K562 (cell line): ENCODE data around the gene SPEG. TPM values are rescaled to one million over a fixed set of nuclear protein-coding genes. Genes with fewer than 3 reads are reported as not detected.
A peak's percentile ranks its signal among the peaks of the same experiment; 100 is the strongest.

Experiments
- ATF7 ChIP-seq: fragments of 450-650 bp; IDR thresholded peaks from 2 replicates; pipeline ENCODE4 v1.7.1; 2014; ENCODE audit warnings: mild to moderate bottlenecking, moderate library complexity
- BCOR ChIP-seq: fragments of 450-650 bp; IDR thresholded peaks from 2 replicates; pipeline ENCODE4 v1.6.1; 2016
- CBX5 ChIP-seq: IDR thresholded peaks from 2 replicates; pipeline ENCODE4 v1.6.1; 2014; ENCODE audit warnings: low read depth, borderline replicate concordance
- CSDE1 ChIP-seq, 2 experiments: fragments of 450-650 bp; IDR thresholded peaks; 2 replicates each; pipeline ENCODE4 v1.6.1; 2016; ENCODE audit warnings: mild to moderate bottlenecking in 1 of 2
- ELF2 ChIP-seq: fragments of 250-450 bp; sonication (Bioruptor Pico); IDR thresholded peaks from 2 replicates; pipeline ENCODE4 v1.5.0; 2021; ENCODE audit warnings: mild to moderate bottlenecking
- FOXM1 ChIP-seq, 2 experiments: fragments of 450-650 bp in 1 of 2; sonication (generic) in 1 of 2; formaldehyde crosslinking in 1 of 2; IDR thresholded peaks; 2 replicates each; pipeline versions ENCODE4 v1.6.1 to v1.9.0; 2017 to 2022; ENCODE audit warnings: low read depth in 2 of 2, mild to moderate bottlenecking in 2 of 2, missing genetic modification reagents in 1 of 2, moderate library complexity in 1 of 2
- HDAC1 ChIP-seq, 2 experiments: fragments of 450-650 bp; IDR thresholded peaks; 2 replicates each; pipeline ENCODE4 v1.6.1; 2016 to 2017; ENCODE audit warnings: inconsistent platforms in 1 of 2, mild to moderate bottlenecking in 1 of 2, moderate library complexity in 1 of 2
- HMGN3 ChIP-seq: IDR thresholded peaks from 2 replicates; pipeline ENCODE4 v1.6.1; 2011; ENCODE audit warnings: borderline replicate concordance, low read depth, mild to moderate bottlenecking, mixed read lengths, low read length; ENCODE audit not compliant: insufficient read length; ENCODE audit errors: extremely low read depth
- ID3 ChIP-seq, 2 experiments: fragments of 250-450 bp in 1 of 2; fragments of 450-650 bp in 1 of 2; sonication (Bioruptor Pico) in 1 of 2; IDR thresholded peaks; 2 replicates each; pipeline versions ENCODE4 v1.6.1 to v1.8.0; 2016 to 2021; ENCODE audit warnings: mild to moderate bottlenecking in 2 of 2, moderate library complexity in 2 of 2, missing compliant biosample characterization in 1 of 2, missing genetic modification characterization in 1 of 2
- JUND ChIP-seq, 2 experiments: IDR thresholded peaks; 2 replicates in 1 of 2; 3 replicates in 1 of 2; pipeline ENCODE4 v1.6.1; 2011; ENCODE audit warnings: borderline replicate concordance in 2 of 2, low read depth in 2 of 2, low read length in 2 of 2, improper control_type of control experiment in 1 of 2, missing biosample characterization in 1 of 2, missing genetic modification characterization in 1 of 2, missing genetic modification reagents in 1 of 2
- KAT7 ChIP-seq: sonication (generic); formaldehyde crosslinking; IDR thresholded peaks from 2 replicates; pipeline ENCODE4 v1.8.0; 2022; ENCODE audit warnings: missing genetic modification reagents, mild to moderate bottlenecking, borderline replicate concordance
- MYNN ChIP-seq, 2 experiments: sonication (generic); formaldehyde crosslinking in 1 of 2; IDR thresholded peaks; 2 replicates each; pipeline versions ENCODE4 v1.5.0 to v1.6.1; 2016 to 2020; ENCODE audit warnings: antibody characterized with exemption in 1 of 2, missing genetic modification reagents in 1 of 2
- PBX2 ChIP-seq, 2 experiments: IDR thresholded peaks in 1 of 2; conservative IDR thresholded peaks in 1 of 2; 2 replicates each; pipeline ENCODE4 v1.6.1; 2016; ENCODE audit warnings: low read depth in 2 of 2, mild to moderate bottlenecking in 1 of 2, missing compliant biosample characterization in 1 of 2, missing genetic modification characterization in 1 of 2, moderate library complexity in 1 of 2
- SNRNP70 ChIP-seq: fragments of 200-400 bp; formaldehyde crosslinking; optimal IDR thresholded peaks from 2 replicates; pipeline ENCODE3; 2017; ENCODE audit warnings: low read depth, low read length
- STAT6 ChIP-seq: sonication (generic); formaldehyde crosslinking; IDR thresholded peaks from 2 replicates; pipeline ENCODE4 v1.8.1; 2023; ENCODE audit warnings: mild to moderate bottlenecking, missing genetic modification reagents
- TEAD1 ChIP-seq, 2 experiments: fragments of 450-650 bp in 1 of 2; sonication (generic) in 1 of 2; formaldehyde crosslinking; IDR thresholded peaks; 2 replicates each; pipeline versions ENCODE4 v1.4.0 to v1.8.0; 2020 to 2022; ENCODE audit warnings: mild to moderate bottlenecking in 2 of 2, missing genetic modification reagents in 1 of 2
- ZNF507 ChIP-seq: conservative IDR thresholded peaks from 2 replicates; pipeline ENCODE4 v1.6.1; 2017; ENCODE audit warnings: missing genetic modification characterization, missing compliant biosample characterization
- ZNF511 ChIP-seq: sonication (generic); formaldehyde crosslinking; IDR thresholded peaks from 2 replicates; pipeline ENCODE4 v1.8.0; 2022; ENCODE audit warnings: mild to moderate bottlenecking, missing genetic modification reagents
- ZNF76 ChIP-seq: fragments of 250-450 bp; sonication (Bioruptor Pico); IDR thresholded peaks from 2 replicates; pipeline ENCODE4 v1.4.0; 2020; ENCODE audit warnings: mild to moderate bottlenecking, moderate library complexity, borderline replicate concordance
- polyA plus RNA-seq, 8 experiments: library from polyadenylated mRNA; depleted of rRNA in 4 of 8; stranded (reverse) in 5 of 8; unstranded in 3 of 8; fragments of >200 nt; fragmentation: Nextera tagmentation in 2 of 8; fragmentation: Illumina TruSeq in 1 of 8; extraction: Ambion mirVana in 2 of 8; extraction: Trizol in 1 of 8; gene quantifications; 2 replicates each; pipeline versions ENCODE4 v1.2.1 to v1.2.3, GENCODE V29; 2011 to 2014; ENCODE audit warnings: inconsistent platforms in 1 of 8, missing spikeins in 1 of 8
- total RNA-seq, 7 experiments: library from RNA; depleted of rRNA in 6 of 7; stranded (reverse); fragments of >200 nt in 6 of 7; fragmentation: Illumina TruSeq in 2 of 7; extraction: Trizol in 2 of 7; gene quantifications; 2 replicates each; pipeline versions ENCODE4 v1.2.1 to v1.2.3, GENCODE V29; 2011 to 2021; ENCODE audit warnings: low replicate concordance in 1 of 7

The SPEG gene
- total and polyA plus RNA-seq, 9 of the 15 experiments (the other 6 are each of a cell fraction or from before 2014, with no cell fraction given), result 0.49 to 8.7 (median 3.0) TPM

- TF ChIP-seq ZNF511 (CRISPR knock-in tag) (no peak), MYNN (IDR thresholded peaks at IDR 0.05) (peak; percentile 56; the same call in 1 of the 2 replicates), MYNN (CRISPR knock-in tag; IDR thresholded peaks at IDR 0.05) (no peak), HMGN3 (peak; percentile 50), ELF2 (peak; percentile 71), KAT7 (no peak), JUND (IDR thresholded peaks at IDR 0.05; ENCODE audit: borderline replicate concordance, low read depth, low read length) (no peak), JUND (tag; IDR thresholded peaks at IDR 0.05; ENCODE audit: borderline replicate concordance, low read depth, low read length) (0 out of 3 replicates have a peak, but pooled peaks have one; percentile 8), PBX2 (CRISPR knock-in tag; IDR thresholded peaks at IDR 0.05; ENCODE audit: low read depth) (peak; percentile 12; the same call in 1 of the 2 replicates), PBX2 (tag; conservative IDR thresholded peaks at IDR 0.05; ENCODE audit: low read depth) (no peak), CSDE1 (IDR thresholded peaks at IDR 0.05) (no peak), ATF7 (peak; percentile 67), BCOR (peak; percentile 57; the same call in 1 of the 2 replicates), ID3 (CRISPR knock-in tag; IDR thresholded peaks at IDR 0.05) (no peak), ID3 (tag; IDR thresholded peaks at IDR 0.05) (peak; percentile 85; the same call in 1 of the 2 replicates), CBX5 (0 out of 2 replicates have a peak, but pooled peaks have one; percentile 39), SNRNP70 (no peak), STAT6 (CRISPR knock-in tag) (no peak), ZNF507 (no peak), ZNF76 (CRISPR knock-in tag) (no peak), HDAC1 (IDR thresholded peaks at IDR 0.05) (peak in 1 of 2 experiments; percentile 58; a peak in 2 of 4 replicates), TEAD1 (CRISPR knock-in tag; IDR thresholded peaks at IDR 0.05) (0 out of 4 replicates have a peak, but pooled peaks of 1 of the 2 experiments have one; percentile 33), FOXM1 (IDR thresholded peaks at IDR 0.05; ENCODE audit: low read depth) (no peak), FOXM1 (CRISPR knock-in tag; IDR thresholded peaks at IDR 0.05; ENCODE audit: low read depth) (peak; percentile 64; the same call in 1 of the 2 replicates)
Observed at GRCh38 chr2:219541611-219542180, 107.1 kb downstream of the SPEG start (continued).
